HG02623 (cell line): Measurements from ENCODE around the gene DSE.

Source experiments
- ATAC-seq: cut with Tn5 transposase; IDR thresholded peaks from one replicate; pipeline ENCODE4 v1.9.1; 2021; ENCODE audit warnings: moderate library complexity; ENCODE audit not compliant: unreplicated experiment

DSE gene

DNA sequence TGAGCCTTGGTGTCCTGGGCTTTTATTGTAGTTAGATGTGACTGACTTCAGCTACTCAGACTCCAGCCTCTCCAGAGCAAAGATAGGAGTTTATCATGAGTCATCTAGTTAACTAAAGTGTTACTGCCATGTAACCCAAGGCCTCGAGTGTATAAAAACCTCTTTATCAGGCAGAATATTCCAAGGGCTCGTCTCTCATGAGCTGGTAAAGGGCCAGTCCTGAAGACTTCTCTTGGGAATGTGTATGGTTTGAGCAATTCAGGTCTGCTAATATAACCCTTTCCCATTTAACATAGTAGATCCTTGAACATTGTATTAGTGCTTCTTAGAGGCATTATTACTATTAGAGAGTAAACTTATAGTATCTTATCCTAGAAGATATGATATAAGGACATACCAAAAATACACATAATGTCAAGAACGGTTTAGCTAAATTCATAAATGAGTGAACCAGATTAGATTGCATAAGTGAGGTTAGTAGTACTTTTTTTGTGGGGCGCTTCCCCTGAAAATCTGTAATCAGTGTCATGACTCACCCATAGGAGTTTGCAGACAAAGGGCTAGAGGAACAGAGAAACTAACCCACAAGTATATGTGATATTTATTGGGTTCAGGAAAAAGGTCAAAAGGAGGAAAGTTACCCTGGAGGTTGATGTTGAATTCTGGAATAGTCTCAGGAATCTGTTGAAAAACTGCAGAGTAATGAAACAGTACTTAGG lies 16.0 kb downstream of the DSE start:
- no peak for ATAC-seq

DNA sequence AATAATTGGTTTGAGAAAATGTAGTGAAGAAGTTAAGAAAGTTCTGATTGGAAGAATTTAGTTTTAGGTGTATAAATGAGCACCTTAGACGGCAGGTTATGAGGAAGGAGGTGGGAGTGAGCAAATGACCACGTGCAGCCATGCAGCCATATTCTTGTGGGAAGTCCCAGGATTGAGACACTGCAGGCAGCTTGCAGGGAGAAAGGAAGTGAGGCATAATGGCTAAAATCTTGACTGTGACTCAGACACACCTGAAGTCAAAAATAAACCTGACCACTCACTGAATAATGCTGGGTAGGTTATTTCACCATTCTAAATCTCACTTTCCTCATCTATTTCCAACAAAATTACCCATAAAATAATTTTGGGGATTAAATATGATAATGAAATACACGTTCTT lies 16.6 kb downstream of the DSE start:
- ATAC-seq, result peak; percentile 57

DNA sequence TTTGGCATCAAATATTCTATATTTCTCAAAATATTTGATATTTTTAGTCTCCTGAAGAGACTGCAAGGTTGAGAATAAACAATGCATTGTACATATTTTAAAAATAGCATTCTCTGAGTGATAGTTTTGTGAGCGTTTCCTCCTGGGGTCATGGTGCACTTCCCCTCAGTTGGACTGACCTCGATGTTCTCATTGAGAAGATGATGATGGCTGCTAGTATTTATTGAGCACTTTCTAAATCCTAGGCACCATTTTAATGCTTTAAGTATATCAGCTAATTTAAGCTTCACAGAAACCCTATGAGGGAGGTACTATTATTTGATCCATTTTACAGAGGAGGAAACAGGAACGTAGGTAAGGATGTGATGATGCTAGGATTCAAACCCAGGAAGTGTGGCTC lies 18.2 kb downstream of the DSE start:
- ATAC-seq, result no peak

DNA sequence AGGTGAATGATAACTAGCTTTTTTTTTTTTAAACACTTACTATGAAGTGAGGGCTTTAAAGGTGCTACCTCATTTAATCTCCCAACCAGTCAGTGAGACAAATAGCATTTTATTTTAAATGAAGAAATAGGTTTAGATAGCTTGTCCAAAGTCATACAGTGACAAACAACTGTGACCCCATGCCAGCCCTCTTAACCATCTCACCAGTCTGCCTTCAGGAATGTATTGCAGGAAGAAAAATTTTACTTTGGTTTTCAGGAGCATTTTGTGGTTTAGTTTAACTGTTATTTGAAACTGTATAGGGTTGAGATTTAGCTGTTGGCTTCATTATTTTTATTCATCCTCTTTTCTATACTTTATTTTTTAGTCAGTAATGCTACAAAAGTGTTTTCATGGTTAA lies 18.6 kb downstream of the DSE start:
- ATAC-seq, result no peak

DNA sequence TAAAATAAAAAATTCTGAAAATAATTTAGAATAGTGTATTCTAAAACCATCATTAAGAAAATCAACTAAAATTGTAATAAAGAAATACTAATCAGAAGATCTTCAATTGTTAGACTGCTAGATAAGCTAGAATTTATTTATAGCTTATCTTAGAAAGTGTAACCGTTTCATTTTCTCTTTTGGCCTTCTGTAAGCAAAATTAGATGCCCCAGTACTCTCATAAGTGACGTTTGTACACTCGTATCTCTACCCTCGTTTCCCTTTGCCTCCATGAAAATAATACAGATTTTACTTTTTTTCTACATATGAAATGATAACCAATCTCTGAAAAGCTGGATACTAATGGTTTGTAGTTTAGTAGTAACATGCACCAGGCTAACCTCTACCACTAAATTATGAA lies 19.8 kb downstream of the DSE start:
- peak; percentile 48 for ATAC-seq

DNA sequence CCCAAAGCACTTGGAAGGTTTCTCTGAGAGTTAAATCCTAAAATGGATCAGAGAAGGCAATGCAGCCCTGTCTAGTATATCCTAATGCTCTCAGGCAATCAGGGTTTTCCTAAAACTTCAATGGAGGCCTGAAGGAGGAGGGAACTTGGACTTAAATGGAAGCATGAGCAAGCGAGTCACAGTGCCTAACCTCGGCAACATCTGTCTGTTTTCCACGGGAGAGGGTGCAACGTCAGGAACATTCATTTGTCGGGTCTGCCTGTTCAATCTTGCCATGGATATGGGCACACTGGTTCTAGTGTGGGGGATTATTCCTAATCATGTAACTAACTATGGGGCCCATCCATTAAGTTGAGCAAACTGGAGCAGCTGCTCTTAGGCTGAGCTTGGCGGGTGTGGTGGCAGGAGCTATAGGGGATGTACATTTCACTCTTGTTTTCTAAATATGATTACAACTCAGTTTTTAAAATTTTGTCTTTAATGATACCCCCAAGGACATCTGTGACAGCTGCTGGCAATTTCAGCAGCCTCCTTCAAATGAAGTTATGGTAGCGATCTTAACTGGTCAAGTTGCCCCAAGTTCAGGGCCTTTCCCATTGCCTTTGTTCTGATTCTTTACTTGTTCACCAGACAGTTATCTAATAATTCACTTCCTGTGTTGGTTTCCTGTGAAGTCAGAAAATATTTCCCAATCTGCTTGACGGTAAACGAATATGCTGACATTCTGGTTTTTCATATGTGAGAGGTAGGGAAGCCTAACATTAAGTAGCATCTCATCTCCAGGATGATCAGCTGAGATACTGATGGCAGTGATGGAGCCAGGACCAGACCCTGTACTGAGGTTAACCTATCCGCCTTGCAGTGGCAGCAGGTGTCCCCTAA lies 21.6 kb downstream of the DSE start:
- no peak for ATAC-seq

DNA sequence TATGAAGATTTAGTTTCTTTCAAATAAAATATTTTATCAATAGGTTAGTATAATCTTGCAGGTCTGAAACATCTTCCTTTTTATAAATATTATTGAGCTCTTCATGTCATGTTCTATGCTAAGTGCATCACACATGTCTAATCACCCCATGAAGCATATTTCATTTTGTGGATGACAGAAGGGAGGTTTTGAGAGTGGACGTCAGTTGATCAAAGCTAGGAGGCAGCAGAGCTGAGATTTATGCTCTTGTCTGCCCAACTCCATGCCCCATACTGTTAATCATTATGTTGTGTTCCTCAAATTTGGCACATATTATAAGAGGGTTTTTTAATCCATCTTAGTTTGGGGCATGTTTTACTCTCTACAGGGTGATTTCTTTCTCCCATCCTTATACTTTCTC lies 22.7 kb downstream of the DSE start:
- ATAC-seq, result no peak

DNA sequence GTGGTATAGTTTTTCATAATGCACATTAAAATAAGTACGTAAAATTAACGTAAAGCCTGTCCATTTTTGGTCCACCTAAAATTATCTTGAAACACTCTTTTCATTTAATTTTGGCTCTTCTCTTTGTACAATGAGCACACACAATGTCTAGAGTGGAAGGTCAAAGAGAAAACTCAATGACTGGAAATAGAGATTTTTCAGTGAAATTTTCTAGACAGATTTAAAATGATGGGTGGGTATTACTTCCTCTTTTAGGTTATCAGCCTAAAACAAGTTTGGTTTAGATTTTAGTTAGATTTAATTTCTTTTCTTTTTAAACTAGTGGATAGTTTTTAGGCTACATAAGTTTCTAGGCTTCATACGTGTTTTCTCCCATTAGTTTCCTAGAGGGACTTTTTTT lies 24.9 kb downstream of the DSE start:
- no peak for ATAC-seq

DNA sequence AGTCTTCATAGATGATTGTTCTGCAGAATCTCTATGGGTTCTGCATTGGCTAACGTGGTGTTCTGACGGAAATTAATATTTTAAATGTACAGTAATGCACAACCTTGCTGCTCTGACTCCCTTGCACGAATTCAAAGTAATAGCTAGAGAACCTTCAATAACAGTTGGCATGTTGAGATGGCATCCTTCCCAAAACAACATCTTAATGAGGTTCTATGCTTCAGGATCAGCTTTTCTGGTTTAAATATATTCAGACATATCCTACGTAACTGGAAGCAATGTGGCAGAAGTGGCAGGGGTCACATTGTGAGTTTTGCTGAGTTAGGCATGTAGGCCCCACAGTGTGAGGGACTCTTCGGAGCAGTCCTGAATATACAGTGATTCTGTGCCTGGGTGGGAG lies 25.7 kb downstream of the DSE start:
- no peak for ATAC-seq

DNA sequence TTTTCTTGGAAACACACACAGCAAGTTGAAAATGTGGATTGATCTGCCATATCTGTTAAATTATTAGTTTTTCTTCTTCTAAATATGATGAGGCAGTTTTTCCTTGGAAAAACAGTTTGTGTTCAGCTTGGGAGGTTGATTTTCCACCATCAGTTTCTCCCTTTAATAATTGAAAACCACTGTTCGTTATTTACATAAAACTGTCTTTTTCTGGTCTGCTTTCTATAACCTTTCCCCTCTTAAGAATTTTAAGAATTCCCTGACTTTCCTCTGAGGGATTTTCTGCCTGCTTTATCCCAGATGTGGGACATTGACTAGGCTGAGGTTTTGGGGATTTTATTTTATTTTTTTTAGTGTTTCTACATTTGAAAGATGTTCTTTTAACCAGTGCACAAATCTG lies 27.2 kb downstream of the DSE start:
- ATAC-seq, result no peak

DNA sequence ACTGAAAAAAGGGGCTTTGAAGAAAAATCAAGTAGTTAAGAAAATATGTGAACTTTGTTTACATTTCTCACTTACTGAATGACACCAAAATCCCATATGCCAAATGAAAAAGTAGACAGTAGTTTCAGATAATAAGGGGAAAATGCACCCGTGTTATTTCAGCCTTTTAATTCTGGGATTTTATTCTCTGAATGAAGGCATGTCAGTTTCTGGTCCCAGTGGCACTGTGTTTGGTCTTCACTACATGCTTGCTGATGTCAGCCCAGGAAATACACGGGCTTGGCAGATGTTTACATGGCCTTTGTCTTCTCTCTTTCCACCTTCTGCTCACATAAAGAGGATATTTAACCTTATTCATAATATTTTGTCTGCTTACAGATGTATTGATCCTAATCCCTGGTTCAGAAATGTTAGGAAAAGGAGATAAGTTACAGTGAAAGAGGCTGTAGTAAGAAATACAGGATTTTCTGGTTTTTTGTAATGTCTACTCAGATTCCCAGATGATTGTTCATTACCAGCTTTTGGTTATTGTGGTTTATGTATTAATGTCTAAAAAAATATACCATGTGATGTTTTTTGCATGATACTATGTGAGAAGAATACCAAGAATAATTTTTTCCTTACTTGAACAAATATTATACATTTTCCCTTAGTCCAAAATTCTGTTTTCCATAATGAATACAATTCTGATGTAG lies 27.7 kb downstream of the DSE start:
- ATAC-seq, result no peak

DNA sequence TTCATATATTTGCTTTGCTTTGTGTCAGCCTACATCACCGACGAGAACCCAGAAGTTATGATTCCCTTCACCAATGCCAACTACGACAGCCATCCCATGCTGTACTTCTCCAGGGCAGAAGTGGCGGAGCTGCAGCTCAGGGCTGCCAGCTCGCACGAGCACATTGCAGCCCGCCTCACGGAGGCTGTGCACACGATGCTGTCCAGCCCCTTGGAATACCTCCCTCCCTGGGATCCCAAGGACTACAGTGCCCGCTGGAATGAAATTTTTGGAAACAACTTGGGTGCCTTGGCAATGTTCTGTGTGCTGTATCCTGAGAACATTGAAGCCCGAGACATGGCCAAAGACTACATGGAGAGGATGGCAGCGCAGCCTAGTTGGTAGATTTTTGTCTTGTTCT lies 28.5 kb downstream of the DSE start:
- no peak for ATAC-seq

DNA sequence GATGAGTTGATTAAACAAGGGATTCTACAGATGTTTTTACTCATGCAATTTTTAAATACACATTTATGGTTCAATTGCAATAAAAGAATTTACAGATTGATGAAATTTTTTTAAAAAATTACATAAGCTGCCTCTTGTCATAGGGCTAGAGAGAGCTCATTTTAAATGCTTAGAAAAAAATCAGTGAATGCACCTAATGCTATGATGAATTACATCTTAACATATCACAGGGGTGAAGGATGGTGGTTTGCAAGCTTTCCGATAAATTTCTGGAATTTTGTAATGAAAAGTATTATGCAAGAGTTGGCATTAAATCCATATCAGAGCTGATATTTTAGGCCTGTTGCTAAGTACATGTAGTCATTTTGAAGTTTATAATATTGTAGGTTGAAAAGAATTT lies 29.6 kb downstream of the DSE start:
- no peak for ATAC-seq

DNA sequence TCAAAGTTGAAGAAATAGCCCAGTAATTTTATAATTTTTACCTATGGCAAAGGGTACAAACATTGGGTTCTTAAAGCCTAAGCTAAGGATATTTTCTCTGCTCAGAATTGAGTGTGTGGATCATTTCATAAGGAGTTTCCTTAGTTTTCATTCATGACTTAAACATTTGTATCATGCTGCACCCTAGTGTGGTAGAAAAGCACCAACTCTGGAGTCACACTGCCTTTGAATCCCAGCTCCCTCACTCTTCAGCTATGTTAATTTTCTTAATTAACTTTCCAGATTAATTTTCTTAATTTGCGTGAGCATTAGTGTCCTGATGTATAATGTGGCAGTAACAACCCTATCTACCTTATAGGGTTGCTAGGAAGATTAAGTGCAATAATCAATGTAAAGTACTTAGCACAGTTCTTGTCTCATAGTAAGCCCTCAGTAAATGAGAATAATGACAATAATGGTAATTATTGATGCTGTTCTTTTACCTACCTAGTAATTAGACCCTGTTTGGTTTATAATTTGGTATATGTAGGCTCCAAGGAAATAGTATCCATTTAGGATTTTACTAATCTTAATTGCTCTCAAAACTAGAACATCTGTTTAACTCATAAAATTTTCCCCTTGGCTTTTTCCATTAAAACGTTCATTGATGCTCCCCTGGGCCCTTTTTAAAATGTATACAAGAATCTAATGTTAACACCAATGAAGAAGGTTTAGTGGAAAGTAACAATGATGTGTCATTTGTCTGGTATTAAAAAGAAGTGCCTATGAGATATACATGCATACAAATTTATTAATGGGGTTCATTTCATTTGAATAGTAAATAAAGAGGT lies 31.6 kb downstream of the DSE start:
- ATAC-seq, result no peak

DNA sequence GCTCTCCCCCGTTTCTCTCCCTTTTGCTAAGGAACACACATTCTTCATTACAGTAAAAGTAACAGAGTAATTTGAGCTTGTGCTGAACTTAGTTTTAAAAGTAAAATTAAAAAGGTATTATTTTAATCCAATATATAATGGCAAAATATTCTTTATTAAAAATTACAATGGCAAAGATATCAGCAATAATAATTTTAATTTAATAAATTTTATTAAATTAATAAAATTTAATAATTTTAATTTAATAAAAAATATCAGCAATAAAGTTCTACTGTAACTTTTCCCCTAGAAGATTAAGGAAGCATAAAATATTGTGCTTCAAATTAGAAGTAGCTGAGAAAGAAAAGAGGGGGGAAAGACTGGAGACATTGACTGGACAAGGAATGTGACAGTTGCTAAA lies 32.5 kb downstream of the DSE start:
- ATAC-seq, result no peak

DNA sequence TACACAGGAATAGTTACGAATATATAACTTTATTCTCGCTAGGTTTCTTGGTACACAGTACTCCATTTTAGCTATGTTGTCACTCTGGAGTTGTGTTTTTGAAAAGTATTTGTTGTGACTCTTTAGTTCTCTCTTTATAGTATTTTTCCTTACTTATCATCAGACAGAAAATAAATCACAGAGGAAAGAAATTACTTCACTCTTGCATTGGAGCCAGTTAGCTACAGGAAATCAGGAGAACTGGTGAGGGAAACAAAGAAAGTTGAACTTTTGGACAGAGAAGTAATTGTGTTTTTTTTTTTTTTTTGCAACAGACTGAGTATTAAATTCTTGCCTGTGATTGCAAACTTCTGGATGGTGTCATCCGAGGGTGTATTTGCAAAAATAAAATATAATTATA lies 33.9 kb downstream of the DSE start:
- ATAC-seq, result no peak

DNA sequence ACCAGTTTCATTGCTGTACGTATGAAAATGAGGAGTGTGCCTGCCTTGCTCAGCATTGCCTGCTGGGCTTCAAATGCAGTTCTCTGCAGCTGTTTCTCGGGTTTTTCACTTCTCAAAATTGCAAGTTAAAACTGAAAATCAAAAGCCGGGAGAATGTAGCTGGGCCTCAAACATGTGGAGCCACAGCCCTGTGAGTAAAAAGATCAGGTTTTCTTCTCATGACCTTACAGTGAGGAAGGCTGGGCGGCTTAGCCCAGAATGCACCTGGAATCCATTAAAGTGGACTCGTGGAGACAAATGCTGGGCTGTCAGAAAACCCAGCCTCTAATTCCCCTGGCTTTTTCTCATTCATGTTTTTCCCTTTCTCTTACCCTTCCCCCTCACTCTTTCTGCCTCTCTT lies 34.4 kb downstream of the DSE start:
- ATAC-seq, result peak; percentile 61

DNA sequence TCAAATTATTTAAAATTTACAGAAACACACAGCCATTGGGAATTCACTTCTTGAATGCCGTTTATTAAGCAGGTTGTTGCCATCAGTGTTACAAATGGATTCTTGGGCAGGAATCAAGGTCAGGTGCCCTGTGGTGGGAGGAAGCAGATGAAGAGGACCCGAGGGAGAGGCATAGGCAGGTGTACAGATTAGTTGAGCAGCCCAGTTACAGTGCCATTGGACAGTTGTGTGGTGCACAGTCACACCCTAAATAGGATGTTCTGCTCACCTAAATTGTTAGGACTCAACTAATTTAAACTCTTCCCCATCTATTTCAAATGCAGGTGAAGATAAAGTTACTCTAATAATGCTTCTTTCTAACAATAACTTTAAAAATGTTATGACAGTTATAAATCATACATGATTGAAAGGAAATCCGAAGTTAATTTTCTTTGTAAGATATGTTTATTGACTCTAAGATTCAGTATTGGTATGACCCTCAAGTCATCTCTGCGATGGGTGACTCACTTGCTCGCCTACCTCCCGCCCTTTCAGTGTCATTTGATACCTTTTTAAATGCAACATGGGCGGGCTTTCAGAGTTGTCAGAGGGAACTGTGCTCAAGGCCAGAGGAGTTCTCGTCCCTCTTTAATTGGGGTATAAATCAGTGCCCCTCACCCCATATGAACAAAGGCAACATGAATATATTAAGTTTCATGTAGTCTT lies 35.1 kb downstream of the DSE start:
- no peak for ATAC-seq

DNA sequence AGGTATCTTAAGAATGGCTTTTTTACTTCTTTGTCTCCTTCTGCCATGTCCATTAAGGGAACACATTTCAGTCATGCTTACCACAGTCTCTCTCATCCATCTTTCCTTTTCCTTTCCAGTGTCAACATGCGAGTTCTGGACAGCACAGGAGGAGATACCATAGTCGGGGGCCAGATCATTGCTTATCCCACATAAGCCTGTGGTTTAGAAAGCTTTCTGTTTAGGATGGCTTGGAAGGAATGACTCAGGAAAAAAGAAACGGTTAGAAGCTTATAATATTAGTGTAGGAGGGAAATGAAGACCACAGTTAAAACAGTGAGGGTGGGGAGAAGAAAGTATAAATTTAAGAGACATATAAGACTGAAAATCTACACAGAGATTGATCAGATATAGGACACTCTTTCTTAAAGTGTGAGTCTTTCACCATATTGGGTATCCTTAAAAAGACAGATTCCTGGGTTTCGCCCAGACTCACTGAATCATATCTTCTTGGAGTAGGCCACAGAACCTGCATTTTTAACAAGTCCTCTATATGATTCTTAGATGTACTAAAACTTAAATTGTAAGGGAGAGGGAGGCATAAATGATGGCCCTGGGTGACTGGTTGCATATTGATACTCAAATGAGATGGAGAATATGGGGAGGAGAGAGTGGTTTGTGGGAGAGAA lies 36.1 kb downstream of the DSE start:
- ATAC-seq, result no peak

DNA sequence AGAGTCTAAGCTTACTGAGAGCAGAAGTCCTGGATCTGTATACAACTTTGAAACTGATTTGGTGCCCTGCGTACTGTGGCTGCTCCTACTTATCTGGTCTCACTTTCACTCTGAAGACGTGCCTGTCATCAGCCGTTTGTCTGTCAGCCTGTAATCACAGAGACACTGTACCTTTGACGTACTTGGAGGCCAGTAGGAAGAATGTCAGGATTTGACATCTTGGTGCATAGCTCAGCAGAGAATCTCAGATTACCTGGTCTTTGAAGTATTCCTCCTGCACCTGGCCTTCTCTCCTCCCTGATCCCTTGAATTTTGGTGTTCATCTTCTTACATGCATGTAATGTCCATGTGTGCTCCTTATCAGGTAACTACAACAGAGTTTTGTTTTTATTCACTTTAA lies 37.7 kb downstream of the DSE start:
- peak; percentile 27 for ATAC-seq
